Hematopoietic multipotent progenitor cell treated with erythropoietin and hydrocortisone succinate and interleukin-3 and kit ligand, for 4 days (in vitro differentiated cells): ENCODE measurements around the gene KIF21A.
A peak's percentile ranks its signal among the peaks of the same experiment; 100 is the strongest.

Experiments
- DNase-seq: peaks from one replicate; pipeline ENCODE4 v3.0.0-alpha.2; 2015

KIF21A gene

GRCh38 chr12:39272871-39273655 lies 169.9 kb downstream of the KIF21A start:
- DNase-seq = peak; percentile 59

DNA sequence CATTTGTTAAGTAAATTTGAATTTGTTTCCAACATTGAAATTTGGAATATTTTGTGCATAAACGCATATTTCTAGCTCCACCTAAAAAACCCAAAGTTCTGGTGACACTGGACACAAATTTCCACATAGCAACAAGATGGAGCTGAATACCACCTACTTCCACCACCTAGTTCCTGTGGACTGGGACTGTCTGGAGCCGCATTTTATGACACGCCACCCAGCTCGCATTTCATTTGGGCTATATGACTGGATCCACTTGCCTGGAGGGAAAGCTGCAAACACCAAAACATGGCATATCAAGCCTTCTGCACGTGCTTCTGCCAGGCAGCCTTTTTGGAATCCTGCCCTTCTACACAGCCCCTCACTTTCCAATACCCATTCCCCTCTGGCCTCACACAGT lies 173.4 kb downstream of the KIF21A start:
- DNase-seq = no peak

GRCh38 chr12:39267886-39268285 lies 175.0 kb downstream of the KIF21A start:
- no peak for DNase-seq

DNA sequence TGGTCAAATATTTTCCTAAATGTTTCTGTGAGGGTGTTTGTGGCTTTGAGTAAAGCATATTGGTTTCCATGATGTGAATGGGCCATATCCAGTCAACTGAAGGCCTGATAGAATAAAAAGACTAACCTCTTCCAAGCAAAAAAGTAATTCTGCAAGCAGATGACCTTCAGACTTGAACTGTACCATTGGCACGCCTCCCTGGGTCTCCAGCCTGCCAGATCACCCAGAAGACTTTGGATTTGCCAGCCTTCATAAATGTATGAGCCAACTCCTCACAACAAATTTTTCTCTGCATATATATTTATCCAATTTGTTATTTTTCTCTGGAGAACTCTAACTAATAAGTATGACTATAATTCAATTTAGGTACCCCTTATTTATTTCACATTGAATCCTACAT lies 190.3 kb downstream of the KIF21A start:
- DNase-seq = no peak
